Measurements from ENCODE around the gene TSPAN14.

DNA sequence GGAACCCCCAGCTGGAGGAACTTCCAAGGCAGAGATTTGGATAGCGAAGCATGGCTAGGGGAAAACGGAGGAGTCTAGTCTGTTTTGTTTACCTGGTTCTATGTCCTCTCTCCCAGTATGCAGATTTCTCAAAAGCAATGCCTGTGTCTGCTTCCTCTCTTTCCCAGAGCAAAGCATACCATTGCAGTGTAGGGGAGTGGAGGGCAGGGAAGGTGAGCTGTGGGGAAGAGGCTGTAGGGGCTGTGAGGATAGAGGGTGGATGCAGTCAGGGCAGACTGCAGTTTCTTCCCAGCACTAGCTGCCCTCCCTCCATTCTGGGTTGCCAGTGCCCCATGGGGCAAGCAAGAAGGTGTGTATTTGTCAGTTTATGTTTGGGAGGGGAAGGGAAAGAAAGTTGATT is 16.9 kb upstream of the TSPAN14 start:
- TF ChIP-seq SRF (IDR thresholded peaks at IDR 0.05; ENCODE audit: low read depth, low read length) (no peak), ZNF274 (CRISPR knock-in tag; IDR thresholded peaks at IDR 0.05) (no peak), ELF4 (CRISPR knock-in tag; IDR thresholded peaks at IDR 0.05; ENCODE audit: borderline replicate concordance) (no peak), RELA (CRISPR knock-in tag; IDR thresholded peaks at IDR 0.05) (no peak), RFX1 (IDR thresholded peaks at IDR 0.05) (no peak), CREB1 (IDR thresholded peaks at IDR 0.05) (no peak), CREB1 (CRISPR knock-in tag; IDR thresholded peaks at IDR 0.05) (no peak), KLF6 (CRISPR knock-in tag; IDR thresholded peaks at IDR 0.05) (no peak)
- TF ChIP-seq, protein P1, sequence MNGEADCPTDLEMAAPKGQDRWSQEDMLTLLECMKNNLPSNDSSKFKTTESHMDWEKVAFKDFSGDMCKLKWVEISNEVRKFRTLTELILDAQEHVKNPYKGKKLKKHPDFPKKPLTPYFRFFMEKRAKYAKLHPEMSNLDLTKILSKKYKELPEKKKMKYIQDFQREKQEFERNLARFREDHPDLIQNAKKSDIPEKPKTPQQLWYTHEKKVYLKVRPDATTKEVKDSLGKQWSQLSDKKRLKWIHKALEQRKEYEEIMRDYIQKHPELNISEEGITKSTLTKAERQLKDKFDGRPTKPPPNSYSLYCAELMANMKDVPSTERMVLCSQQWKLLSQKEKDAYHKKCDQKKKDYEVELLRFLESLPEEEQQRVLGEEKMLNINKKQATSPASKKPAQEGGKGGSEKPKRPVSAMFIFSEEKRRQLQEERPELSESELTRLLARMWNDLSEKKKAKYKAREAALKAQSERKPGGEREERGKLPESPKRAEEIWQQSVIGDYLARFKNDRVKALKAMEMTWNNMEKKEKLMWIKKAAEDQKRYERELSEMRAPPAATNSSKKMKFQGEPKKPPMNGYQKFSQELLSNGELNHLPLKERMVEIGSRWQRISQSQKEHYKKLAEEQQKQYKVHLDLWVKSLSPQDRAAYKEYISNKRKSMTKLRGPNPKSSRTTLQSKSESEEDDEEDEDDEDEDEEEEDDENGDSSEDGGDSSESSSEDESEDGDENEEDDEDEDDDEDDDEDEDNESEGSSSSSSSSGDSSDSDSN (CRISPR knock-in tag; IDR thresholded peaks at IDR 0.05): no peak
- TF ChIP-seq, protein P2, sequence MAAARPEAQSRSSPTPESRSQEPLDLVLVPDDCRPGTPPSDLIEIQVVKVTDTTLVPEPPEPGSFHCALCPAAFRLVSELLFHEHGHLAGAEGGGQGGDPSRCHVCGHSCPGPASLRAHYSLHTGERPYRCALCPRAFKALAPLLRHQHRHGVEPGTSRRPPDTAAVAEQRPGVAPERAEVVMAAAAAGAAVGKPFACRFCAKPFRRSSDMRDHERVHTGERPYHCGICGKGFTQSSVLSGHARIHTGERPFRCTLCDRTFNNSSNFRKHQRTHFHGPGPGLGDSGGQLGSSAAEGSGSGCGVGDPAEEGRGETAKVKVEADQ (CRISPR knock-in tag; IDR thresholded peaks at IDR 0.05; ENCODE audit: borderline replicate concordance): no peak
- TF ChIP-seq, protein P3, sequence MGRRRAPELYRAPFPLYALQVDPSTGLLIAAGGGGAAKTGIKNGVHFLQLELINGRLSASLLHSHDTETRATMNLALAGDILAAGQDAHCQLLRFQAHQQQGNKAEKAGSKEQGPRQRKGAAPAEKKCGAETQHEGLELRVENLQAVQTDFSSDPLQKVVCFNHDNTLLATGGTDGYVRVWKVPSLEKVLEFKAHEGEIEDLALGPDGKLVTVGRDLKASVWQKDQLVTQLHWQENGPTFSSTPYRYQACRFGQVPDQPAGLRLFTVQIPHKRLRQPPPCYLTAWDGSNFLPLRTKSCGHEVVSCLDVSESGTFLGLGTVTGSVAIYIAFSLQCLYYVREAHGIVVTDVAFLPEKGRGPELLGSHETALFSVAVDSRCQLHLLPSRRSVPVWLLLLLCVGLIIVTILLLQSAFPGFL (CRISPR knock-in tag; IDR thresholded peaks at IDR 0.05): no peak
- TF ChIP-seq, protein P4, sequence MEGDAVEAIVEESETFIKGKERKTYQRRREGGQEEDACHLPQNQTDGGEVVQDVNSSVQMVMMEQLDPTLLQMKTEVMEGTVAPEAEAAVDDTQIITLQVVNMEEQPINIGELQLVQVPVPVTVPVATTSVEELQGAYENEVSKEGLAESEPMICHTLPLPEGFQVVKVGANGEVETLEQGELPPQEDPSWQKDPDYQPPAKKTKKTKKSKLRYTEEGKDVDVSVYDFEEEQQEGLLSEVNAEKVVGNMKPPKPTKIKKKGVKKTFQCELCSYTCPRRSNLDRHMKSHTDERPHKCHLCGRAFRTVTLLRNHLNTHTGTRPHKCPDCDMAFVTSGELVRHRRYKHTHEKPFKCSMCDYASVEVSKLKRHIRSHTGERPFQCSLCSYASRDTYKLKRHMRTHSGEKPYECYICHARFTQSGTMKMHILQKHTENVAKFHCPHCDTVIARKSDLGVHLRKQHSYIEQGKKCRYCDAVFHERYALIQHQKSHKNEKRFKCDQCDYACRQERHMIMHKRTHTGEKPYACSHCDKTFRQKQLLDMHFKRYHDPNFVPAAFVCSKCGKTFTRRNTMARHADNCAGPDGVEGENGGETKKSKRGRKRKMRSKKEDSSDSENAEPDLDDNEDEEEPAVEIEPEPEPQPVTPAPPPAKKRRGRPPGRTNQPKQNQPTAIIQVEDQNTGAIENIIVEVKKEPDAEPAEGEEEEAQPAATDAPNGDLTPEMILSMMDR (CRISPR knock-in tag; IDR thresholded peaks at IDR 0.05): no peak
